Activated CD8-positive, alpha-beta memory T cell treated with anti-CD3 and anti-CD28 coated beads, Interleukin-2, amount 50 U/mL, for 4 hours (primary cell): ENCODE data around the gene CCSAP.
"Not testable (repeated sequence)": the region's sequence is repeated elsewhere in the genome, so short reads cannot be mapped to it uniquely, and the experiment has no call there.

Source experiments
- DNase-seq: peaks from one replicate; pipeline ENCODE4 v3.0.0-alpha.2; 2020

CCSAP gene

DNA sequence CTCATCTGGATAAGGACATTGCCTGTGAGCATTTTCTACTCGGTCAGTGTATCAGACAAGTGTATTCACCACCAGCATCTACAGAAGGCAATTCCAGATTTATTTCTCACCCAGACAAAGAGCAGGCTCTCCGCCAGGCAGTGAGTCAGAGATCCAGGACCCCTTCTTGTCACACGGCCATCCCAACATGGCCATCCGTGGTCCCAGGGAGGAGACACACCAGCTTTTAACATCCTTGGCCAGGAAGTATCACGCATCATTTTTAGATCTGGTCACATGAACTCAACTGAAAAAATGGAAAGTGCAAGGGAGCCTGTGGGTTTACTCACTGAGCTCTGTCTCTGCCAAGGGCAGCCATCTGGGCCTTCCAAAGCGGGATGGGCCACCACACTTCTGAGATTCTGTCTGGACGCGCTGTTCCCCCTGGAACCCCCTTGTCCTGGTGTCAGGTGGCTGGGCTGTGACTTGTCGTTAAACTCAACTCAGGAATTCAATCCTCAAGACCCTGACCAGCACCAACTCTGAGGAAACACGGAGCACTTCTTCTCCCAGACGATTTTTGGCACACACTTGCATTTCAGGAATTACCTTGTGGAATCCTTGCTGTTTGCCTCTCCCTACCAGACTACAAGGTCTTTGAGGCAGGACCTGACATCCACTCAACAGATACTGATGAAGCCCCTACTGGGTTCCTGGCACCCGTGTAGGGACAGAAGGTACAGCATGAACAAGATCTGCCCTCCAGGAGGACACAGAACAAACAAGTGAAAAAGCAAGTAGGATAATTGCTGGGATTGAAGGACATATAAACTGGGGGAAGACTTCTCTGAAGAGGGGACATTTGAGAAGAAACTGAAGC, 21.6 kb upstream of the CCSAP start:
- no peak for DNase-seq

DNA sequence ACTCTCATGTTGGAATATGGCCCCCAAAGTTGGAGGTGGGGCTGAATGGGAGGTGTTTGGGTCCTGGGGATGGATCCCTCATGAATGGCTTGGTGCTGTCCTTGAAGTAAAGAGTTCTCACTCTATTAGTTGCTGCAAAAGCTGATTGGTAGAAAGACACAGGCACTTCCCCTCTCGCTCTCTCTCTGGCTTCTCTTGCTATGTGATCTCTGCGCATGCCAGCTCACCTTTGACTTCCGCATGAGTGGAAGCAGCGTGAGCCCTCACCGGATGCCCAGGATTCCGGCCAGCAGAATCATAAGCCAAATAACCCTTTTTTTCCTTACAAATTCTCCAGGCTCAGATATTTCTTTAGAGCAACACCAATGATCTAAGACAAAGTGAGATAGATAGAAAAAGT, 20.9 kb upstream of the CCSAP start:
- DNase-seq = no peak

DNA sequence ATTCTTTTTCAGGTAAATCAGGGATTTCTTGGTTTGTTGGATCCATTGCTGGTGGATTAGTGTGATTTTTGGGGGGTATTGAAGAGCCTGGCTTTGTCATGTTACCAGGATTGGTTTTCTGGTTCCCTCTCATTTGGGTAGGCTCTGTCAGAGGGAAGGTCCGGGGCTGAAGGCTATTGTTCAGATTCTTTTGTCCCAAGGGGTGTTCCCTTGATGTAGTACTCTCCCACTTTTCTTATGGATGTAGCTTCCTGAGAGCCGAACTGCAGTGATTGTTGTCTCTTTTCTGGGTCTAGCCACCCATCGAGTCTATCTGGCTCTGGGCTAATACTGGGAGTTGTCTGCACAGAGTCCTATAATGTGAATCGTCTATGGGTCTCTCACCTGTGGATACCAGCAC, 17.6 kb upstream of the CCSAP start:
- no peak for DNase-seq

DNA sequence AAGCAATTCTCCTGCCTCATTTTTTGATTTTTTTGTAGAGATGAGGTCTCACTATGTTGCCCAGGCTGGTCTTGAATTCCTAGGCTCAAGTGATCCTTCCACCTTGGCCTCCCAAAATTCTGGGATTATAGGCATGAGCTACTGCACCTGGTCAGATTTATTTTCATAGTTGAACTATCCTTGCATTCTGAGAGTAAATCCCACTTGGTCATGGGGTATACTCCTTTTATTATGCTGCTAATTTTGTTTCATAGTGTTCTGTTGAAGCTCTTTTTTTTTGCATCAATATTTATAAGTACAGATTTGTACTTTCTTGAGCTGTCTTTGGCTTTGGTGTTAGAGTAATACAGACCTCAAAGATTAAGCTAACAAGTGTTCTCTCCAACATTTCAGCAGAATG, 12.8 kb upstream of the CCSAP start:
- no peak for DNase-seq

DNA sequence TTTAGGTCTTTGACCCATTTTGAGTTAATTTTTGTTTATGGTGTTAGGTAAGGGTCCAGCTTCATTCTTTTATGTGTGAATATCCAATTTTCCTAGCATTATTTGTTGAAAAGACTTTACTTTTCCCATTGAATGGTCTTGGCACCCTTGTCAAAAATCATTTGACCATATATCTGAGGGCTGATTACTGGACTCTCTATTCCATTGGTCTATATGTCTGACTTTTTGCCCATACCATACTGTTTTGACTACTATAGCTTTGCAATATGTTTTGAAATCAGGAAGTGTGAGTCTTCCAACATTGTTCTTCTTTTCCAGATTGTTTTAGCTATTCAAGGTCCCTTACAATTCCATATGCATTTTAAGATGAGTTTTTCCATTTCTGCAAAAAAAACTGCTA, 11.4 kb upstream of the CCSAP start:
- no peak for DNase-seq

DNA sequence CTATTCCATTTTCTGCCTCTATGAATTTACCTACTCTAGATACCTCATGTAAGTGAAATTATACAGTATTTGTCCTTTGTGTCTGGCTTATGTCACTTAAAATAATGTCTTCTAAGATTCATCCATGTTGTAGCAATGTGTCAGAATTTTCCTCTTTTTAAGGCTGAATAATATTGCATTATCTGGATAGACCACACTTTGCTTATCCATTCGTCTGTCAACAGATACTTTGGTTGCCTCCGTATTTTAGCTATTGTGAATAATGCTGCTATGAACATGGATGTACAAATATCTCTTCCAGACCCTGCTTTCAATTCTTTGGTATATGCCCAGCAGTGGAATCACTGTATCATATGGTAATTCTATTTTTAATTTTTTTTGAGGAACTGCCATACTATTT, 10.1 kb upstream of the CCSAP start:
- DNase-seq = no peak

DNA sequence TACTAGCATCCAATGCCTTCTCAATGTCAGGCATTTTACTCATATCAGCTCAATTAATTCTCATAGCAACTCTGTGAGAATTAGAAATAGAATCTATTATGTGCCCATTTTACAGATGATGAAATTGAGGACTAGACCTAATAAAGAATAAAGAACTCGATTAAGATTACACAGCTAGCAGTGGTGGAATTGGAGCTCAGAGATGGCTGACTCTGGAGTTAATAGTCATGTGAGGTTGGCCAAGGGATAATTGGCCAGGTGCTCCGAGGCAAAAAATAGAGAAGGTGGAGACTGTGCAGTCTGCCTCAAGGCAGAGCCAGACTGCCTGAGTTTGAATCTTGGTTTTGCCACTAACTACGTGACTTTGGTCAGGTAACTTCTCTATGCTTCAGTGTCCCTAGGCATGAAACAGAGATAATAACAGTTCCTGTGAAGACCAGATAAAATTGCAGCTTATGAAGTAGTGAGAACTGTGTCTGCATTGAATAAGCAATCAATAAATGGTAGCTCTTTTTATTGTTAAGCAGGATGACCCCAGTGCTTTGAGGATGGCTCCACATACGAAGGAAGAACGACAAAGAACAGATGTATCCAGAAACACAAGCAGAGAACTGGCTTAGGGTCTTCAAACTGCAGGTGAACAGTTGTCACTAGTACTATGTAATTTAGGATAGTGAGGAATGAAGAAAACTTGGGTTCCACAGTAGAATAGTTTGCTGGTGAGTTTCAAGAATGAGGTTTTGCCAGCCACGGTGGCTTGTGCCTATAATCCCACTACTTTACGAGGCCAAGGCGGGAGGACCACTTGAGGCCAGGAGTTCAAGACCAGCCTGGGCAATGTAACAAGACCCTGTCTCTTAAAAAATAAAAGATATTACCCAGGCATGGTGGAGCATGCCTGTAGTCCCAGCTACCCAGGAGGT, 6.9 kb upstream of the CCSAP start:
- no peak for DNase-seq

DNA sequence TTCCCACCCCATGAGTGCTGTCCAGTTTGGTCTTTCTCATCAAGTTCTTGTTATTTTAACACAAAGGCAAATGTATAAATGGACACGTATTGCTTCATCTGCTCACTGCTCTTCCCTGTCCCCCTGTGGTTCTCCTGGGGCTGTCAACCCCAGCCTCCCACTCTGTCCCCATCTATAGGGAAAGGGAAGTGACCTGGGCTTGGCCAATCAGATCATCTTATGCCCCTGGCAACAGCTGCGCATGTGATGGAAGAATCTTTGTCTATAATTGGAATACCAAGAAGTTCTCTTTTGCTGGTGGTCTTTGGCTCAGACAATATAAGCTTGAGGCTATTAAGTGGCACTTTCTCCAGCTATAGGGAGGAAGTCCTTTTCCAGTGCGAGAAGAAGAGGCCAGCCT, 4.7 kb upstream of the CCSAP start:
- DNase-seq = no peak

DNA sequence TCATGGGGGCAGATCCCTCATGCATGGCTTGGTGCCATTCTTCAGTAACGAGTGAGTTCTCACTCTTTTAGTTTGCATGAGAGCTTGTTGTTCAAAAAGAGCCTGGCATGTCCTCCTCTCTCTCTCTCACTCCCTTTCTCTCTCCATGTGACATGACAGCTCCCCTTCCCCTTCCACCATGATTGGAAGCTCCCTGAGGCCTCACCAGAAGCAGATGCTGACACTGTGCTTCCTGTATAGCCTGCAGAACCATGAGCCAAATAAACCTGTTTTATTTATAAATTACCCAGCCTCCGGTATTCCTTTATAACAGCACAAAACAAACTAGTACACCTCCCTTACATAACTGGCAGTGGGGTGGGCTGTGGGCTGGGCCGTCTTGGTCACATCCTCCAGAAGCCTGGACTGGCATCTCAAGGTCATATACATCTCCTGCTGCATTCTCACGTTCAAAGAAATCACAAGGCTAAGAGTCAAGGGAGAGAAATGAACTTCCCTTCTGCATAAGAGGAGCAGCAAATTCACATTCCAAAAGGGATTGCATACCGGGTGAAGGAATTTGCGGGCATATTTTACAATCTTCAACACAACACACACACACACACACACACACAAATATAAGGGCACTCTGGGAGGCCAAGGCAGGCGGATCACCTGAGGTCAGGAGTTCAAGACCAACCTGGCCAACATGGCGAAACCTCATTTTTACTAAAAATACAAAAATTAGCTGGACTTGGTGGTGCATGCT, 2.3 kb upstream of the CCSAP start:
- no peak for DNase-seq

DNA sequence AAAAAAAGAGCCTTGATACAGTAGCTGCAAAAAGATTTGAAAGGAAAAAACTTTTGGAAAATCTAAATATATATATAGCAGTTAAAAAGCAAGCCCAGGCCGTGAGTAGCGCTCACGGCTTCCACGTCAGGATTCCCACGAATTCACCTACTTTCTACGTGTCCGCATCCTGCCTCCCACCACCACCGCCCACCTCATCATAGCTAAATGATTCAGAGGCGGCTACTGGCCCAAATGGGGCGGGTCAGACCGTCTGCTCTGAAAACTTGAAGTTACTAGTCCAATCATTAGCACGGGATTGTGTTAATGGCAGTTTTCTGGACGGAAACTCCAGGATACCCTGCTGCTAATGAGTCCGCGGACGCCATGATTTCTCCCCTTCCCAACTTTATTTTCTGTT, 1.3 kb upstream of the CCSAP start:
- no peak for DNase-seq

DNA sequence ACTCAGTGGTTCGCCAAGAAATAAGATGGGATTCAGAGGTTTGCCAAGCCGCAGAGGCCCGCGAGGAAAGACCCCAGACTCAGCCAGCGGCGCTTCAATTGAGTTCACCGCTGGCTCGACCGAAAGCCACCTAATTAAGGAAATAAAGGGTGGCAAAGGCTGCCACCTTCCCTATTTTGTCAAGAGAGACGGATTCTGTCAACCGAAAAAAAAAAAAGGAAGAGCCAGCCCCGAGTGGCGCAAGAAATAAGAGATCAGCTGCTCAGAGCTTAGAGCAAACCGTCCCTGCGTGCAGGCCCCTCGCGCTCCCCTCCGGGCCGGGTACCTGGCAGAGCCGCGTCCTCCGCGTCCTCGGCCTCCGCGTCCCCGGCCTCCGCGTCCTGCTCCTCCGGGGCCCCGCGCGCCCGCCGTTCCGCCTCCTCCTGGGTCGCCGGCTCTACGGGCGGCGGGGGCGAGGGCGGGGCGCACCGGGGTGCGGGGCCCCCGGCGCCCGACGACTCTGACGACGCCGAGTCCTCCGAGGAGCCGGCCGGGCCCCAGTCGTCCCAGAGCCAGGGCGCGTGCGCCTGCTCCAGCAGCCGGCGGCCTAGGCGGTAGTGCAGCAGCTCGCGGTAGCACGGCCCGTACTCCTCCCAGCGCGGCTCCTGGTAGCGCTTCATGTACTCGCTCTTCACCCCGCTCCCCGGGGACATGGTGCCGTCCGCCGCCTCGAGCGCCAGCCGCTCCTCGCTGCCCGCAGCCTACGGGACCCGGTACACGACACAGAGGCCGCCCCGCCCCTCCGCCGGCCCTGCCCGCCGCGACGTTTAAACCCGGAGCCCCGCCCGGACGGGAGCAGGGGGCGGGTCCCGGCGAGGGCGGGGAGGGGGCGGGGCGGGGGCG, 832 bp downstream of the CCSAP start:
- DNase-seq = peak; percentile 82

DNA sequence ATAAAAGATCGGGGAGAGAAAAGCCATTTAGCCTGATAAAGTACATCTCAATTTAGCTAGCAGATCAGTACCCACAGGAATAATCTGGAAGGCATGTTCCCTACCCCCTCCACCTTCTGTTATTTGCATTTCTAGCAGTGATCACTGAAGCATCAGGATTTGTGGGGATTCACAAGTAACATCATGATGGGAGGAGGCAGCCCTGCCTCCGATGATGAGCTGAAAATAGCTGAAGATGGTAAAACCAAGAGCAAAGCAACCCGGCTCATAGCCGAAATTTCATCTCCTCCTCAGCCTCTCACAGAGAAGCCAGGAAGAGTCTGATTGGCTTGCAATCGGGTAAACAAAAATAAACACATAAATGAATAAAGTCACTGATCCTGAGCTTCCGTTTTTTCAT, 2.4 kb downstream of the CCSAP start:
- DNase-seq = no peak

DNA sequence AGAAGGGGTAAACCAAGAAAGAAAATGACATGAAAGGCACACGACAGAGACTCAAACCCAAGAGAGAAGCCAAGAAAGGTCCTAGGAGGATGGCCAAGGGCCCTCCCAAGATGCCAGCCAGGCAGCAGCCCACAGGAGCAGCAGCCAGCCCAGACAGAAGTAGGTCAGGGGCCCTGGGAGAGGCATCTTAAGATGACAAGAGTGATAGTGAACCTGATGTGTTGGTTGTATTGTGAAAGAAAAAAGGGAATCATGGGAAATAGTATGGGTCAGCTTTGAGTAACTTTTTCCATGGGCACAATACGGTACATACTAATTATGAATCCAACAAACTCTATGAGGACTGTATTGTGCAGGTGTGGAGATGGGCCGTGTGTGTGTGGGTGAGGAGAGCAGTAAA, 3.3 kb downstream of the CCSAP start:
- DNase-seq = no peak

DNA sequence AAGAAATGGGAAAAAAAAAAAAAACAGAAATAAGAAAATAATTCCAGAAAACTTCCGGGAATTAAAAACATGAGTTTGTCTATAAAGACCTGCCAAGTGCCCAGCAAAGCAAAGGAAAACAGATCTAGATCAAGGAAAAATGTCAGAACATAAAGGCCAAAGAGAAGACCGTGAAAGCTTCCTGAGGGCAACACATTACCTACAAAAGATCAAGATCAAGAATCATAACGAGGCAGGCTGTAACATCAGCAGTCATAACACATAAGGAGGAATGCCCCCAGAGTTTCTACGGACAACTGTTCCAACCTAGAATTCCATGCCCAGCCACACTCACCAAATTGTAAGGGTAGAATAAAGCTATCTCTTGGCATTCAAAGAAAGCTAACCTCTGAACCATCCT, 3.8 kb downstream of the CCSAP start:
- no peak for DNase-seq

DNA sequence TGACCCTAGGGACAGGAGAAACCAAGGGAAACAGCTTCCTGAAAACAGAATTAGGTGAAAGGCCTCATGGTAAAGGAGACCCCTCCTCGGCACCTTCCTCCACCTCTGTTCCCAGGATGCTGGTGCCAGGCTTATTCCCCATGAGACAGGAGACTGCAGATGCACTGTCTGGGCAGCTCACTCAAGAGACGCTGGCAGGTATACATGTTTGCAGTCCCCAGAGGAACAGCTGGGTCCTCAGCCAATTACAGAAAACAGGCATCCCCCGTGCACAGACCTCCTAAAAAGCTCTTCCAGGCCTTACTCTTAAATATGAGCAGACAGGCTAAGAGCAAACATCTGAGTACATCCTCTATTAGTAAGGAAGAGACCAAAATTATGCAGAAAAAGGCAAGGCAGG, 6.5 kb downstream of the CCSAP start:
- DNase-seq = no peak

DNA sequence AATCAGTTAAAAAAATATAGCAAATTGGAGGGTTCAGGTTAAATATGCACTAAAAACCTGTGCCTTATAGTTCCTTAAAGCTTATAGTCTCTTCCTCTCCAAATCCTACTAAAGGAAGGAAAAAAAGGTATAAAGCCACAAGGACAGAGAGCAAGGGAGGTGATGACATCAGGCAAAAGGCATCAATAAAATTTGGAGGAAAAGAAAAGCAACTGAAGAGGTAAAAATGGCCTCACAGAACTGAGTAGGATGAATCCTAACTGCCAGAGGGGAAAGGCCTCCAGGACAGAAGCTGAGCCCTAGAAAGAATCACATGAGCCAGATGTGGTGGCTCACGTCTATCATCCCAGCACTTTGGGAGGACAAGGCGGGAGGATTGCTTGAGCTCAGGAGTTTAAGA, 8.1 kb downstream of the CCSAP start:
- no peak for DNase-seq

DNA sequence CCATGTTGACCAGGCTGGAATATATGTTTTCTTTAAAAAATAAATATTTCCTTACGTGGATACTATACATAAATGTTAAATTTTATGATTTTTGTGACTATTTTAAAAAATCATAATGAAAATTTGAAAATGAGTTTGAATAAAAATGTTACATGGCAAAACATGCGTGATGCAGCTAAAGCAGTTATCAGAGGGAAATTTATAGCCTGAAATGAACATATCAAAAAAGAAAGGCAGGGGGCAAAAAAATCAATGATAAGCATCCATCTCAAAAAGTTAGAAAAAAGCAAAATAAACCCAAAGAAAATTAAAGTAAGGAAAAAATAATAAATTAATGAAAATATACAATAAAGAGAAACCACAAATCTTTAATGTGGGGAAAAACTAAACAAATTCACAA, 8.6 kb downstream of the CCSAP start:
- no peak for DNase-seq

DNA sequence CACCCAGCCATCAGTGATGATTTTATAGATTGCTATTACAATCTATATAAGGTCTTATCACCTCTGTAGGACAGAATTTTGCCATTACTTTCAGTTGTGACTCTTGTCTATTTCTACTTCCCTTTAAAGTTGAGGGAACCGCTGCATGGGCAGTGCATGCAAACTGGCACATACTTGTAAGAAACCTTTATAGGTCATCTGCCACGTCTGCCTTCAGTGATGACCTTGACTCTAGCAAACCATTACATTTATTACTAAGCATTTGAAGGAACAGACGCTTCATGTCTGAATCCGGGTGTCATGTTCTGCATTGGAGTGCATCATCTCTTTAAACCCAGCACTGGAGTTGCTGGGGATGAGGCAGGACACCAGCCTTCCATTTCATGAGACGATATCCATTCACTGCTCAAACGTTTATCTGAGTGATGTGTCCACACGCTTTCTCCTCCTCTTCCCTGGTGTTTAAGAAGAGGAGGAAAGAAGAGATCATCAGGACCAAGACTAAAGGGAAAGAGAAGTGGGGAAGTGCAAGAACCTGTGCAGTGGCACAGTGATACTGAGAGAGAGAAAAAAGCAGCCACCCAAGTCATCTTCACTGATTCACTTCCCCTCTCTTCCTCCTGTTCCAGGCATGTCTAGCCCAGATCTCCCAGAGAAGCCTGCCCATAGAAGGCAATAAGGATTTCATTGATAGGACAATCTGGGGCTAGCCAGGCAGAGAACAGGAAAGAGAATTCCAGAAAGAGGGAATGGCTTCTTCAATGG, 14.1 kb downstream of the CCSAP start:
- no peak for DNase-seq

DNA sequence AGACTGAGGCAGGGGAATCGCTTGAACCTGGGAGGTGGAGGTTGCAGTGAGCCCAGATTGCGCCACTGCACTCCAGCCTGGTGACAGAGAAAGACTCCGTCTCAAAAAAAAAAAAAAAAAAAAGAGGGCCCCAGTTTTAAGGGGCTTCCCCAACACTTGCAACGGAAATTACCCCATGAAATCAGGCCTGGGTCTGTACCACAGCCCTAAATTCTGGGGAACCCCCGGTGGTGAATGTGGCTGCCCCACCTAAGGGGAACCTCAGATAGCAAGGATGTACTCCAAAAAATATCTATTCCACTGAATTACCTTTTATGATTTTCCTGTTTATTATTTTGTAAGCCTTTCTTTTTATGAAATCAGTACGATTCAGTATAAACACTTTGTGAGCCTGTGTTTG, 15.1 kb downstream of the CCSAP start:
- not testable (repeated sequence) for DNase-seq

DNA sequence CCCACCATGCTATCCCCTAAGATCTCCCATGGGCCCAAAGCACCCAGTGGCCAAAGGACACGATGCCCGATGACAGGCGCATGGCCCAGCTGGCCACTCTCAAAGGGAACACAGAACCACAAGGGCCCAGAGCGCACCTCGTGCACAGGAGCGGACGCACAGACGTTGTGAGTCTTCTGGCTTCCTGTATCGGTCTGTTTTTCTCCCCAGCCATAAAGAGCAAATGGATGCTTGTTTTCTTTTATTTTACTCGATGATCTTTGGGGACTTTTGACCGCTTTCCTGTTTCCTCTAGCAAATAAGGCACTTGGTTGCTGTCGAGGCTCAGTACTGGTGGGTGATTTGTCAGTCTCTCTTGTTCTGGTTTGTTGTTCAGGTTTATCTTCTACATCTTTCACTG, 16.2 kb downstream of the CCSAP start:
- DNase-seq = no peak

DNA sequence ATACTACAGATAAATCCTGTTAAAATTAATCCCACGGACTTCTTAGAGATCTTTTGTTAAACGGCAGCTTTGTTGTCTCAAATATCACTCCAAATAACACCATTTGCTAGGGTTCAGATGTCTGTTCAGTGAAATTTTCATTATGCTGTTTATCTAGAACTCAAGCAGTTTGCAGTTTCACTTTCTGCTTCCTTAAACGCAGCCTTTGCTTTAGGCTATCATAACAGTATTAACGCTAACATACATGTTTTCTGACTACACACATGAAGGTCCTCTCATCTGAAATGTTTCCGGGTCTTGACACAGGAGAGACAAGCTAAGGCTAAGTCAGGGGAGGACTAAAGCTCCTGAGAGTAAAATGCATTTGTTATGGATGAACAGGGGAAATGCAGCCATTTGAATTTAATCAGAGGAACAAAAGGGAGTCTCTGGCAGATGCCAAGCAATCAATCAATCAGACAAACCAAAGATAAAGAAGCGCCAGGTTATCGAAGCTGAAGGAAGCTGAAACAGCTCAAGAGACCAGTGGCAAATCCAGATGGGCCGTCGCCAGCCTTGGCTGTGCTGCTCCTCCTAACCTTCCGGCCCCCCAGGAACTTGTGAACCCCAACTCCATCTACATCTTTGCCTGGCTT, 16.9 kb downstream of the CCSAP start:
- no peak for DNase-seq
